OCI-M1 (cell line): Measurements from ENCODE around the gene MORN5.

Experiments
- DNase-seq: peaks from one replicate; lab custom pipeline; 2025; lab: John Stamatoyannopoulos, UW

MORN5 gene

DNA sequence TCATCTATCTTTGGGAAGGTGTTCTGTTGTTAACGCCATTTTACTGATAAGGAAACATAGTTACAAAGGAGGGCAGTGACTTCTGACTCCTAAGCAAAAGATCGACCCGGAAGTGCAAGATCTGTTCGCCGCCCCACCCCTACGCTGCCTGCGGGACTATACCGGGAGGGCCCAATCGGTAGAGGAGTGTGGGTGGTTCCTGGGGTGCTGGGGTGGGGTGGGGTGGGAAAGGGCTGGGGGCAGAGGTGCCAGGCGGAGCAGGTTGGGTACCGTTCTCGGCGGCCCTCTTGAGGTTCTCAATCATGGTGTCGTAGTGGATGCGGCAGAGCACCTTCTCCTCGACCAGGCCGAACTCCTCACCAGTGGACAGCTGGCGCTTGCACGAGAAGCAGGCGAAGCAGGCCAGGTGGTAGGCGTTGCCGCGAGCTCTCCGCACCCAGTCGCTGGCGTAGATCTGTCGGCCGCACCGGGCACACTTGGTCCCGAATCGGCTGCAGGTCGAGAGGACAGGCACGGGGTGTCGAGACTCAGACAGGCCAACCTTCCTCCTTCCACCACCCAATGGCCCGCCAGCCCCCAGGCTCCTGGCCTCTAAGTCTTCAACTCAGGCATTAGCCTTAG, 57.2 kb downstream of the MORN5 start:
- no peak for DNase-seq

DNA sequence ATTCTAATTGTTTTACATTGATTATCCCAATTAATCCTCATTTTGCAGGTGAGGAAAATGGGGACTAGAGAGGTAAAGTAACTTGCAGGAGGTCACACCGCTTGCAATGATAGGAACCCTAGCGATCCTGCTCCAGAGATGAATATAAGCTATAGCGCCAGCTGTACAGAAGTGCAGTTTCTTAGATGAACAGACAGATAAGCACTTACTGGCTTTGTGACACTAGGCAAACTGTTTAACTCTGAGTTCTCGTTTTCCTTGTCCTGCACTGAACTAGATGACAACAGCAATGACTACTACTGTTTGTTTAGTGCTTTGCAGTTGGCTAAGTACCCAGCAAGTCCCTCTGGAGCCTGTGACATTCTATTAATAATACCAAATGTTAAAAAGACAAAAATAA, 57.9 kb downstream of the MORN5 start:
- DNase-seq = peak; percentile 56

DNA sequence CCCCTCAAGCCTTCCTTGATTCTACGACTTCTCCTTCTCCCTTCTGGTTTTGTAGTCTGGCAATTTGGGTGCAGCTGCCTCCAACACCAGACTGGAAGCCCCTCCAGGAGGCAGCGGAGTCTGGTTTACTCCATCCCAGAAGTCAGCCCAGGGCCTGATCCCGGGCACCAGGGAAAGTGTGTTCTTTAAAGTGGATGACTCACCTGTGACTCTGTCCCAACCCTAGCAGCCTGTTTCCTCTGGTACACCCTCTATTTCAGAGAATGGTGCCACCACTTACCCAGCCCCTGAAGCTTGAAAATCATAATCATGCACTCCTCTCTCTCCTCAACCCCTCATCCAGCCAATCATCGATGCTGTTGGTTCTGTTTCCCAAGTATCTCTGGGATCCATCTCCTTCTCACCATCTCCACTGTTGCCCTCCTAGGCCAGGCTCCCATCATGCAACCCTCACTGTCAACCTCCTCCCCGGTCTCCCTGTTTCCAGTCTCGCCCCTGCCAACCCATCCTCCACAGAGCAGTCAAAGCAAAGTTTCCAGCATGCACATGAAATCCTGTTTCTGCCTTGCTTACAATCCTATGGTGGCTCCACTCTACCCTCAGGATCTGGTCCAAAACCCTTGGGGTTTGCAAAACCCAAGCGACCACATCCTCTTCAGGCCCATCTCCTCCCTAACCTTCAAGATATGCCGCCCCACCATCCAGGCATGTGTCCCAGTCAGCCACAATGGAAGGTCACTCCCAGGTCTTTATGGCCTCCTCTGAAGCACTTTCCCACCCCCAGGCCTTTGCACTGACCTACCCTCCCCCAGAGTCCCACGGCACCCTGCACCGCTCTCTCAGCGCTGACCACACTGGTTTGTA, 58.6 kb downstream of the MORN5 start:
- DNase-seq = no peak

DNA sequence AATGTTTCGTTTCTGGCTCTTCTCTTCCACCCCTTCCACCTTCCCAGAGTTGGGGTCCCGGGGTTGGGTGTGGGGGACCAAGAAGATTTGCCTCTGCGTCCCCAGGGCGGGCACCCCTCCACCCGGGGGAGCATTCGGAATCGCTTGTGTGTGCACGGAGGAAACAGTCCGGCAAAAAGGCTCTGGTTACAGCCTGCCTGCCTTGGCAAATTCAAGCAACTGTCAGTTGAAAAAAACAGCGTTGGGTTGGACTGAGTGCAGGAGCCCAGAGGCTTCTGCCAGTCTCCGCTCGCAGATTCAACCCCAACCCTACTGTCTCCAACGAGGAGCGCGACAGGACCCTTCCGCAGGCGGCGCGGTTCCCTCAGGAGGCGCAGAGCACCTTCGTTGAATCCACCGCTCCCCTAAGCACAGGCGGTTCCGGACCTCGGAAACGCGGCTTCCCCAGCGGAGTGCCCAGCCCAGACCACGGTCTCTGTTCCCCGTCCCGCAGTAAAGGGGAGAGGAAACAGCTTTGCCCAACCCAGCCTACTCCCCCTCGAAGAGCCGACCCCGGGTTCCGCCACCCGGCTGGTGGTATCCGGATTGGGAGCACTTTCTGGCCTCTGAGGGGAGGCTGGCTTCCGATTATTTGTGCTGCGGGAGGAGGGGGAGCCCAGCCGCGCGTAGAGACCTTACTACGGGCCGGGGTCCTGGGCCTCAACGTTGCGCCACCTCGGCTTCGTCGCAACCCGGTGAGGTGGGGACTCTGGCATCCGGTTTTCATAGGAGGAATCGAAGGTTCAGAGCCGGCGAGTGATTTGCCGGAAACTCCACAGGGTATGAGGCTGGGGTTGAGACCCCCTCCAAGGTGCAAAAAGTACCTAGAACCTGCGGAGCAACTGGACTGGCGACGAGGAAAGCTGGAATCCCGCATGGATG, 59.5 kb downstream of the MORN5 start:
- DNase-seq = no peak

DNA sequence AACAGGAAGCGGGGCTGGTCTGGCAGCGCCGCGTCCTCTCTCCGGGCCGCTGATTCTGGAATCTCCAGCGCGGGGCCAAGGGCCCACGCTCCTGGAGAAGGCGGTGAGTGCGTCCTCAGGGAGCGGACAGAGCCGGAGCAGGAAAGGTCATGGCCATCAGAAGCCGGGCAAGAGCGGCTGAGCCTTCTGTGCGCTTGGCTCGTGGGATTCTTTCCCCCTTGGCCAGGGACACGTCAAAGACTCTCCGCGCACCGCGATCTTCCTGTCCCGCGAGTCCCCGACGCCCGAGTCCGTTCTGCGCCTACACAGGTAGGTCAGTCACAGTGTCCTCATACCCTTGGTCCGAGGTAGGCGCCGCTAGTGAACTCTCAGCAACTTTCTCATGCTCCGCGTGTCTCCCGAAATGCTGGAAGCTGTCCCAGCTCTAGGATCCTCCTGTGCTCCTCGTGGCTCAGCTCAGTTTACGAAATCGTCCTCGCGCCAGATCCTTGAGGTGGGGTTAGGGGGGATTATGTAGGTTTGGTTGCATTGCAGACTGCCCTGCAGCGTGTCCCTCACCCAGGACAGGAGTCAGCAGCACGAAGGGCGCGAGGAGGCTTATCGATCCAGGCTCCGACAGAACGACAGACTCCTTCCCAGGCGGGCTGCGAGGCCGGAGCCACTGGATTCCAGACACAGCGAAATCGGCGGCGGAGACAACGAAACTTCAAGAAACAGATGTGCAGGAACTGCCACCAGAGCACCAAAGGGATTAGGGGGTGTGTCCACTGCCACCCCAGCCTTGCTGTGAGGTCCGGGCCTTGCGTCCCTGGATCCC, 60.4 kb downstream of the MORN5 start:
- no peak for DNase-seq

DNA sequence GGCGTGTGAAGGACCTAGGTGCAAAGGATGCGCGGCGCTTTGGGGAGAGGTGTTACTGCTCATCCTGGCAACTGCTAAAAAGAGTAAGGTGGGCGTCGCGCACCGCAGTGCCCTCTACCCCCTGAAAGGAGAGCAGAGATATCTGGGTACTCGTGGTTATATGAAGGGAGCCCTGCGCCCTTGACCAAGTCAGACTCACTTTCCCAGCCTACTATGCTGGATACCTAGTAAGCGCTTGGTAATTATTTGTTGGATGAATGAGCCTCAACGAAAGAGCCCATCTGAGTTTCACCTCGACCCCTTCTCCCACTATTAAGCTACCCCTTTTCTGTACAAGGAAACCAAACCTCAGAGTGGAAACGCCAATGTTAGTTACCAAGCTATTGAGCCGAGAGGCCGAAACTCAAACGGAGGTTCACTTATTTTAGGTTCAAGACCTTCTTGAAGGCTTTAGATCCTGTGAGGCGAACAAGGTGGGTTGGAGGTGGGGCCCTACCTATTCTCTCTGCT, 61.0 kb downstream of the MORN5 start:
- DNase-seq = no peak

DNA sequence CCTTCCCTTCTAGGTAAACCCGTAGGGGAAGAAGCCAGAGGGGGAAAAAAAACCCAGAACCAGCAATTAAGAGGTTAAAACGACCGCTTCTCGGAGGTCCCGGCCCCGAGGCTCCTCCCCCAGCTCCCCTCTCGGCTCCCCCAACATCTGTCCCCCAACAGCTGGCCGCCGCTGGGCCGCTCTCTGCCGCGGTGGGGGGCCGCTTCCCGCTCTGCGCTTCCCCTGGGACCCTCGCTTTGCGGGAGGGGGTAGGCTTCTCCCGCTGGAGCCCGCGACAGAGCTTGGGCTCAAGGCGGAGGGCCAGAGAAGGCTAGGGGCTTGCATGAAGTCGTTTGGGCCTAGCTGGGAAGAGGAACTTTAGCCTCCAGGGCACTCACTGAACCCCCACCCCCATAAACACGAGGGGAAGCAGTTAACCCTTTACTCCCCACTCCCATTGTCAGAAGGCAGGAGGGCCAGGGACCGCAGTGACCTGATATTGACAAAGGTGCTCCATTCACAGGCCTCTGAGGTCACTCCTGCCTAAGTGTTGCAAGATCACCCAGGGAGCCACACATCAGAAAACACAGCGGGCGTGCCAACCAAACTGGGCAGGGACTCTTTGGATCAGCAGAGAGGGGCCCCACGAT, 61.6 kb downstream of the MORN5 start:
- DNase-seq = no peak

DNA sequence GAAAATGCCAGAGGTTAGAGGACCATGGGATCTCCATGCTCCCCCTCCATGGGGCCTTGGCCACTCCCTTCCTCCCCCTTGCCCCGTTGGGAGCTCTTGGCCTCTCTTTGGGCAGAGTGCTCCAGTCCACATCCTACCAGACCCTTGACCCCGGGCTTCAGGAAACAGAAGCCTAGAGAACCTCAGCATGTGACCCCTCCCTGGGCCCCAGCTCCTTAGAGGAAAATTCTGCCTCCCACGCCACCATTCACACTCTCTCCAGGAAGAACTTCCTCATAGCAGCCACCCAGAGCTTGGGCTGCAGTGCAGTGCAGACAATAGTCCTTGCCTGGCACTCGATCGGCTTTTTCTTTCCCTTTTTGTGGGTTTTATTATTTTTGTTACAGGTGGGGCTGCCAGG, 63.1 kb downstream of the MORN5 start:
- peak; percentile 13 for DNase-seq

DNA sequence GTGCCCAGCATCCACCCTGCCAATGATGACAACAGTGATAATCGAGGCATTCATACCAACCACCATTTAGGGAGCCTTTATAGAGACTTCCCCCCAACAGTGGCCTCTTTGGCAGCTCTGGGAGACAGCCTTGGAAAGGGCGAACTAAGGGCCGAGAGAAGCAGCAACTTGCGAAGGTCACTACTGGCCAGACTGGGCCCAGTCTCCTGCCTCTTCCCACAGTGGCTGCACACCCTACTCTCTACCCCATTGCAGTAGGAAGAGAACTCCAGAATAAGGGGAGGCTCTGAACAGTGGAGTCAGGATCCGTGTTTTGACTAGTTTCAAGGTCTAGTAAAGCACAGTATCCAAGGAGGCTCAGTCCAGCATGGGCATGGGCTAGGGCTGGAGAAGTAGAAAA, 63.7 kb downstream of the MORN5 start:
- no peak for DNase-seq

DNA sequence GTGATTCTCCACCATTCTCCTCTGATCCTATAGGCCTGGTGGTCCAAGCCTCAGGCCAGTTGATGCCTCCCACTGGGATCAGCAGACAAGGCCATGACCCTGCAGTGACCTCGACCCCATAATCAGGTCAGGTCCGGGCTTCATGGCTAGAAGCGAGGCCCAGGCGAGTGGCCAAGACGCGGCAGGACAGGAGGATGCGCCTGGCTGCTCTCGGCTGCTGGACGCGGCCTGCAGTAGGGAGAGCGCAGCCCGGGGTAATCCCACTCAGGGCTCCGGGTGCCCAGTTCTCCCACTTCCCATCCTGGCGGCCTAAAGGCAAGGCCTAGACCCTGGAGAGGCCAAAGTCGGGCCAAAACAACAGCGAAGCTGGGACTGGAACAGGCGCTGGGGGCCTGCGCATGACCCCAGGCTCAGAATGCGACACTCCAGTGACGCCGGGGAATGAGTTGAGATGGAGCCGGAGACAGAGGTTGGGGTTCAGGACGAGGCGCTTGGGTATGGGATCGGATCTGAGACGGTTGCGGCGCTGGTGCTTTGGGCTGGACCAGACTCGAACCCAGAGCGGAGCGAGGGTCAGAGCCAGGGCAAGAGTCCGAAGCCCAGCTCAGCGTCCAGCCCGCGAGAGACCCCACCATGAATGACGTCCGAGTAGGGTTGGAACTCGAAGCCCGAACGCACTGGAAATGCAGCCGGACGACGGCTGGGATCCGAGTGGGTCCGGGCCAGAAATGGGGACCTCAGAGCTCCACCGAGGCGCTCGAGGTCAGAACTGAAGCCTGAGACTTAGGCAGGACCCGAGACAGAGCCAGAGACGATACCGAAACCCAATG, 65.8 kb downstream of the MORN5 start:
- no peak for DNase-seq

DNA sequence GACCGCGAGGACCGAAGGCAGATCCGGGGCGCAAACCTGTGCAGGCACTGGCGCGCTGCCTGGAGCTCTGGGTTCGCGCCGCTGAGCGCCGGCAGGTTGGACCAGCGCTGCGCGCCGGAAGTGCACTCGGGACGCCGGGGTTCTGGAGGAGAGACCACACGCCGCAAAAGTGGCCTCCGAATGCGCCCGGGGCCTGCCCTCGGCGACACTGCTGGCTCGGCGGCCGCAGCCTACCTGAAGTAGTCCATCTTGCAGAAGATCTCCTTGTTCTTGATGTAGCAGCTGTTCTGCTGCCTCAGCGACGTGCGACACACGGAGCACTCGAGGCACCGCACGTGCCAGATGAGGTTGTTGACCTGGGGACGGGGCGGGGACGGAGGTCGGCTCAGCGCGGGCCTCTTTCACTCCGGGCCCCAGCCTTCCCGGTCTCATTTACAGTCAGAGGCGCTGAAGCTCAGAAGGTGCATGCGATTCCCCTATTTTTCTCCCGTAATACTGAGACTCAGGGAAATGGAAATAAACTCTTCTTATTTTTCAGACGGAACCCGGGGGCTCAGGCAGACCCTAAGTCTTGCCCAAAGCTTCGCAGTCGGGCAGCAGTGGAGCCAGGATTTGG, 66.5 kb downstream of the MORN5 start:
- DNase-seq = no peak

DNA sequence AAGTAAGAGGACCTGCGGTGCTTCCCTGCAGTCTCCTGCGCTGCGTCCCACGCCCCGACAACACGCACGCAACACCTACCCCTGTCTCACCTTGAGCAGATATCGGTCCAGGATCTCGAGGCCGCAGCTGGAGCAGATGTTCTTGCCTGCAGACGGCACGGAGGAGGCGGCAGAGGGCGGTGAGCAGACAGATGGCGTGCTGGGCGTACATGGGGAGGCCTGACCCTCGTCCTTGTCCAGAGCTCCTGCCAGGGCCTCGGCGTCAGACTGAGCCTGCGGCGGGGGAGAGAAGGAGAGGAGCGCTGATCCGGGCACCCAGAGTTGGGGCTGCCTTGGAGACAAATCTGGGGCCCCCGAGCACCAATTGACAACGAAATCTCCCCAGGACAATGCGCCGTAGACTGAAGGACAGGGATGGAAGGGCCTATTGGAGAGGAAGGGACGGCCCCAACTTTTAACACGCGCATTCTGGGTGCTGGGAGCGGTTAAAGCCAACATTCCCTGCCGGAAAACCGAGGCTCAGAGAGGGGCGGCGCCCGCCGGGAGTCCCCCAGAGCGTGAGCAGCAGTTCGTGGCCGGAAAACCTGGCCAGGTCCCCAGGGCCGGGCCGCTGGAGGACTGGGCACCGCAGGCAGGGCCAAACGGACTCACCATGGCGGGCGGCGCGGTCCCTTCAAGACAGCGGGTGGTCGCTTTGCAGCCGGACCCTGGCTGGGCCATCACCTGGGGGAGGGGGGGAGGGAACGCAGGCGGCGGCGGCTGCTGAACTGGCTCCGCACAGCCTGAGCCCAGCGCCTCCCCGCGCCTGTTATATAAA, 67.3 kb downstream of the MORN5 start:
- no peak for DNase-seq

DNA sequence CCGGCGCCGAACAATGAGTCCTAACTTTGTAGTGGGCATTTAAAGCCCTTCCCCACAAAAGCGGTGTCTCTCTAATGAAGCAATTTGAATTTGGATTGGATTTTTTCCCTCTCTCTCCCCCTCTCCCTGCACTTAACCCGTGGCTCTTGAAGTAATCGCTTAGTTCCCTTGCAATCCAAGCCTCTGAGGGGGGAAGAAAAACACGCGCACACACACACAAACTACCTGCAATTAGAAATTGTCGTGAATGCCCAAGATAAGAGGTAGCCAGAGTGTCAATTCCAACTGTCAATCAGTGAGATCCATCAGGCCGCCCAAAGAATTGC, 67.8 kb downstream of the MORN5 start:
- DNase-seq = no peak

DNA sequence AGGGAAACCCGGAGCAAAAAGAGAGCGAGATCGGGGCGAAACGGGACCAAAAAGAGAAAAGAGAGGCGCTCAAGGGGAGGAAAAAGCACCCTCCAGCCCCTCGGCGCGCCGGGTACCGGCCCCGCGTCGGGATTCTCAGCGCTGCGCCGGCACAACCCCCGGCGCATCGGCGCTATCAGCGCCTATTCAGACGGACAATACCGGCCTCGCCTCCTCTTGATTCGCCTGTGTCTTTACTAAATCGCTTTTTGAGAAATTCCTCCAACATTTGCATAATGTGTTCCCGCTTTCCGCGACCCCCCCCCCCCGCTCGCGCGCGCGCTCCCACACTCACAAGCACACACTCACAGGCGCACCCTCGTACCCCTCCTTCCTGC, 68.5 kb downstream of the MORN5 start:
- DNase-seq = no peak

DNA sequence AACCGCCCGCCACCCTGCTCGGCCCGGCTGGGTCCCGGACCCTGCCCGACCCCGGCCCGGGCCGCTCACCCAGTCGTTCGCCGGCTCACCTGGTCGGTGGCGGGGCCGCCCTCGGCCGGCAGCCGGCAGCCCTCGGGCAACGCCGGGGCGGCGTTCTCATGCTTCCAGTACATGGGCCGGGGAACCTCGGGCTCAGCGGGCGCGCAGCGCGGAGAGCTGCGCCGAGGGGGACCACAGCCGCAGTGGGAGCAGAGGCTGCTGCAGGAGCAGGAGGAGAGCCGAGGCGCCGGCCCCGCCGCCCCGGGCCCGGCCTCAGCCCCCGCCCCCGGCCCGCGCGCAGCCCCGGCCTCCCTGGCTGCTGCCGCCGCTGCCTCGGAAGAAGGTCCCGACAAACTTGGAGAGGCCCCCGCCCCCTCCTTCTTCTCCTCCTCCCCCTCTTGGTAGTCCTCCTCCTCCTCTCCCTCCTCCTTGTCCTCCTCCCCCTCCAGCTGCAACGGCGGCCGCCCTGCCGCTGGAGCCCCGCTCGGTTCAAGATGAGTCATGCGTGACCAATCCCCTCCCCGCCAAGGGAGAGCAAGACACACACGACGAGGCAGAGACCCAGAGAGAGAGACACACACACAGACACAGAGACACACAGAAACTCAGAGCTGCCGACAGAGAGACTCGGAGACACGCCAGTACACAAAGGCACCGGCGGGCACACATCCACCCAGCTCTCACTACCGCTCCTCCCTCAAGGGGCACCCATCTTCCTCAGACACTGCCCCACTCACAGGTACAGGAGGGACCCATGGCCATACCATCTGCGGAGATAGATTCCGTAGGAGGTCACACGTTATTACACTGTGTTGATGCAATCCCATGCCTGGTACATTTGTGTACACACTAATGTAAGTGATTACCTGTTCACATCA, 69.1 kb downstream of the MORN5 start, which contains the start of gene LHX6:
LHX6 (minus strand) TSS at position 390 of the 917 bp plus-strand sequence; CDS start at position 173, 217 bp downstream.
- DNase-seq = no peak

DNA sequence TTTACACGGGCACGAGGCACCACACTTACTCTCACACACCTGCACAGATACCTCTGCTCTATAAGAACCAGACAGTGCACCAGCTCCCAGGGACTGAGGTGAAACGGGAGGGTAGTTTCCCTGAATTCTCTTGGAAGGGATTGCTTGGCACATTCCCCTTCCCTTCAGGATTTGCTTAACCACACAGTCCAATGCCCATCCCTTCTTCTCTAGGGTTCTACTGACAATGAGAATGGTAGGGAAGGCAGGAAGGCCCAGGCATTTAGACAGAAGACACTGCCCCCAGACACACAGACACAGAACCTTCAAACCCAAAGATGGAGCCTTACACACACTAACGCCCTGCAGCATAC, 69.8 kb downstream of the MORN5 start:
- no peak for DNase-seq

DNA sequence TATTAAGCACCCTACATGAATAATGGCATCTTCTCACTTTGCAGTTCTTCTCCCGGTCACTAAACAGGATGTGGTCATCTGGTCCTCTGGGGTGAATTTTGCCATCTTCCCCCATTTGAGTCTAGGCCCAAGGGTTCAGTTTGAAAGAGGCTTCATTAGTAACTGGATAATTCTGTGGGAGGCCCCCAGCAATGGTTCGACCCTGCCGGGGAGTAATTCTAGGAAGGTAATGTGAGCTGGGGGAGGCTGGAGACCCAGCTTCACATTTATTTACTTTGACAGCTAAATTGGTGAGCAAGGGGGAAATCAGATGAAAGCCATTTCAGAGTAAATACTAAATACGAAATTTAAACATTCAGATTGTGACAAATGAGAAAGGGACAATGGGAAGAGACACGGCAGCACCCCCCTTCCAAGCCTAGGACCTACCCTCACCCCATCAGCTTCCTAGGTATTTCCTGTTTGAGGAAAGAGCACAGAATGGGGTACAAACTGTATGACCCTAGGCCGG, 73.1 kb downstream of the MORN5 start:
- no peak for DNase-seq
